Measurements from ENCODE around the gene CRADD.
"Not testable (repeated sequence)": the region's sequence is repeated elsewhere in the genome, so short reads cannot be mapped to it uniquely, and the experiment has no call there.

Gene CRADD

GRCh38 chr12:93883436-93884154 lies 206.4 kb downstream of the CRADD start:
- no peak for DNase-seq

- DNase-seq = no peak
These were observed 207.8 kb downstream of the CRADD start for GRCh38 chr12:93884794-93885460.

- not testable (repeated sequence) for DNase-seq
These were observed 208.9 kb downstream of the CRADD start for GRCh38 chr12:93885973-93886532.

GRCh38 chr12:93886533-93887511 lies 209.6 kb downstream of the CRADD start:
- DNase-seq = no peak

GRCh38 chr12:93888964-93889363 lies 211.8 kb downstream of the CRADD start:
- no peak for DNase-seq

GRCh38 chr12:93889516-93890212 lies 212.5 kb downstream of the CRADD start:
- no peak for DNase-seq

- DNase-seq = no peak
These were observed 215.5 kb downstream of the CRADD start for GRCh38 chr12:93892423-93893268.

- DNase-seq = no peak
These were observed 217.4 kb downstream of the CRADD start for GRCh38 chr12:93894391-93895088.

GRCh38 chr12:93895089-93895445 lies 217.9 kb downstream of the CRADD start:
- DNase-seq = no peak

- no peak for DNase-seq
These were observed 219.3 kb downstream of the CRADD start for GRCh38 chr12:93896427-93896826.

GRCh38 chr12:93896952-93897351 lies 219.8 kb downstream of the CRADD start:
- no peak for DNase-seq

GRCh38 chr12:93901739-93902138 lies 224.6 kb downstream of the CRADD start:
- no peak for DNase-seq

GRCh38 chr12:93902192-93902591 lies 225.0 kb downstream of the CRADD start:
- no peak for DNase-seq

- no peak for DNase-seq
These were observed 225.8 kb downstream of the CRADD start for GRCh38 chr12:93902736-93903562.

- no peak for DNase-seq
These were observed 226.9 kb downstream of the CRADD start for GRCh38 chr12:93904124-93904523.

- no peak for DNase-seq
These were observed 231.1 kb downstream of the CRADD start for GRCh38 chr12:93908264-93908663.

GRCh38 chr12:93908846-93909567 lies 231.8 kb downstream of the CRADD start:
- no peak for DNase-seq

GRCh38 chr12:93911396-93911795 lies 234.2 kb downstream of the CRADD start:
- no peak for DNase-seq

GRCh38 chr12:93912086-93912733 lies 235.0 kb downstream of the CRADD start:
- DNase-seq = no peak

Measured in SIG-M5 (cell line).